LNCaP clone FGC (cell line): ENCODE measurements around the gene C10orf62.

Source experiments
- DNase-seq: peaks from one replicate; pipeline ENCODE4 v3.0.0-alpha.2; 2011; ENCODE audit warnings: low read depth
- H3K4me3 ChIP-seq: 2 replicates; pipeline ENCODE4 v1.5.1; 2011; ENCODE audit warnings: mild to moderate bottlenecking, low read depth, low read length, control low read depth
- TF ChIP-seq, protein P1 (sequence below): IDR thresholded peaks from 2 replicates; pipeline ENCODE4 v1.5.1; 2012; ENCODE audit warnings: mild to moderate bottlenecking; ENCODE audit not compliant: control insufficient read depth, insufficient read depth; ENCODE audit errors: extremely low read depth

Gene C10orf62

GRCh38 chr10:97601268-97602215 lies 12.0 kb downstream of the C10orf62 start:
- DNase-seq: no peak
- no peak overlapping the region for H3K4me3 ChIP-seq
- TF ChIP-seq, protein P1, sequence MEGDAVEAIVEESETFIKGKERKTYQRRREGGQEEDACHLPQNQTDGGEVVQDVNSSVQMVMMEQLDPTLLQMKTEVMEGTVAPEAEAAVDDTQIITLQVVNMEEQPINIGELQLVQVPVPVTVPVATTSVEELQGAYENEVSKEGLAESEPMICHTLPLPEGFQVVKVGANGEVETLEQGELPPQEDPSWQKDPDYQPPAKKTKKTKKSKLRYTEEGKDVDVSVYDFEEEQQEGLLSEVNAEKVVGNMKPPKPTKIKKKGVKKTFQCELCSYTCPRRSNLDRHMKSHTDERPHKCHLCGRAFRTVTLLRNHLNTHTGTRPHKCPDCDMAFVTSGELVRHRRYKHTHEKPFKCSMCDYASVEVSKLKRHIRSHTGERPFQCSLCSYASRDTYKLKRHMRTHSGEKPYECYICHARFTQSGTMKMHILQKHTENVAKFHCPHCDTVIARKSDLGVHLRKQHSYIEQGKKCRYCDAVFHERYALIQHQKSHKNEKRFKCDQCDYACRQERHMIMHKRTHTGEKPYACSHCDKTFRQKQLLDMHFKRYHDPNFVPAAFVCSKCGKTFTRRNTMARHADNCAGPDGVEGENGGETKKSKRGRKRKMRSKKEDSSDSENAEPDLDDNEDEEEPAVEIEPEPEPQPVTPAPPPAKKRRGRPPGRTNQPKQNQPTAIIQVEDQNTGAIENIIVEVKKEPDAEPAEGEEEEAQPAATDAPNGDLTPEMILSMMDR: no peak

DNA sequence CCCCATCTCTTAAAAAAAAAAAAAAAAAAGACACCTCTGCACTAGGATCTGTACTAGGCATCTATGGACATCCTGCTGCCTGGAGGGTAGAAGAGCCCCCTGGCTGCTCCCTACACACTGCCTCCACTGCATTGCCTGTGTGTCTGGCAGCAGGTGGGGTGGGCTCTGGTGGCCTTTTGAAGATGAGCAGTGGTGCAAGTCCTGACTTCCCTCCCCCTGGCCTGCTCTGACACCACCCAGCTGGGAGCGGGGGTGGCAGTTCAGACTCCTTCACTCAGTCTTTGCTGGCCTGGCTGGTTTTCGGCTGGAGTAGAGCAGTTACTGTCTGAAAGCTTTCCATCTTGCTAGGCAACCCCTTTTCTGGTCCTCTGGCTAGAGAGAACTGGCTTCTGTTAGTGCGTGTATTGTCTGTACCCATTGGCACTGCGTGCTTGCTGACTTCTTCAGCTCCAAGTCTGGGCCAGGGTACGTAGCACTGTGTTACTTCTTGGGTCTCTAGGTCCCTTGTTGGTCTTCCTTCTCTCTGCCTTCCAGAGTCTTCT lies 17.6 kb downstream of the C10orf62 start:
- no peak overlapping the region for H3K4me3 ChIP-seq
- TF ChIP-seq, protein P1: no peak
- no peak for DNase-seq

DNA sequence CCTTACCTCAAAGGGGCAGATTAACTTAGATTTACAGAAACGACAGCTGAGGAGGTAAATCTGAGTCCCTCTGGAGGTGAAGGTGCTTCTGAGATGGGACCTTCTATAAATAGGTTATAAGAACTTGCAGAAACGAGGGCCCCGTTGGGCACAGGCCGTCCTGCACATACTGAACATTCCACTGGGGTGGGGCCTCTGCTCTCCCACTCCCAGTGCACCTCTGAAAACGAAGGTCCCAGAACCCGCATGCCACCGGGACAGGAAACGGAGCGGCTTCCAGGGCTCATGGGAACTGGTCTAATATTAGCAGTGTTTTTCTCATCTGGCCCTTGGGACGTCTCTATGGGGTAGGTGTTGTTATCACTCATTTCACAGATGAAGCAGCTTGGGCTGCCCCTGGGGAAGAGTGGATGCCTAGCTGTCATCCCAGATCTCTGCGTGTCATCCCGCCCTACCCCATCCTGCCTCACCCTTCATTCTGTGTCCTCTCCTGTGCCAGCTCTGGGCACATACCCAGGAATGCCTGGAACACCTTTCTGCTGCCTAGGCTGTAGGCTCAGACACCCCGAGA lies 19.6 kb downstream of the C10orf62 start:
- TF ChIP-seq, protein P1: no peak
- no peak overlapping the region for H3K4me3 ChIP-seq
- no peak for DNase-seq

- no peak for DNase-seq
- TF ChIP-seq, protein P1: no peak
- H3K4me3 ChIP-seq: no peak overlapping the region
Observed at GRCh38 chr10:97611473-97611872, 22.0 kb downstream of the C10orf62 start.

GRCh38 chr10:97612386-97612785 lies 22.9 kb downstream of the C10orf62 start:
- DNase-seq: no peak
- TF ChIP-seq, protein P1: peak; percentile 54
- no peak overlapping the region for H3K4me3 ChIP-seq

DNA sequence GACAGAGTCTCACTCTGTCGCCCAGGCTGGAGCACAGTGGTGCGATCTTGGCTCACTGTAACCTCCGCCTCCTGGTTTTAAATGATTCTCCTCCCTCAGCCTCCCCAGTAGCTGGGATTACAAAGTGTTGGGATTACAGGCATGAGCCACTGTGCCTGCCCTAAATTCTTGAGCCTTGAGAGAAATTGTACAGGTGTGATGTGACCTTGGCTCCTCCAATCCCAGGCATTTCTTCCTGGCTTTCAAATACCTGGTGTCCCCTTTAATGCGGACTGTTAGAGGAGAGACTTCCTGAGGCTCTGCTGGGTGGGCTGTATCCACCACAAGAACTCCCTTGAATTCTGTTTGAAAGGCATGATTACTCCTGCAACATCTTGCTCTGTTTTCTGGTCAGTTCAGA lies 28.8 kb downstream of the C10orf62 start:
- no peak overlapping the region for H3K4me3 ChIP-seq
- DNase-seq: no peak
- TF ChIP-seq, protein P1: no peak

DNA sequence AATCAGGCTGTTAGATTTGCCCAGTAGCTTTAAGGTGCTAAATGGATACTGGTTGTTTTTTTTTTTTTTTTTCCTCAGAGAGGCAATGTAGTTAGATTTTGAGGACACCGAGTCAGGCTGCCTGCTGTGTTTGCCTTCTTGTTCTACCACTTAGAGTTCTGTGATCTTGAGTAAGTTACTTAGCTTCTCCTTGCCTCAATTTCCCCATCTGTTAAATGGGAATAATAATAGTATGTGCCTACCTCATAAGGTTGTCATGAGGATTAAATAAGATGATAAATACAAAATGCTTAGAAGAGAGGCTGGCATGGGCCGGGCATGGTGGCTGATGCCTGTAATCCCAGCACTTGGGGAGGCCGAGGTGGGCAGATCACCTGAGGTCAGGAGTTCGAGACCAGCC lies 29.2 kb downstream of the C10orf62 start:
- no peak overlapping the region for H3K4me3 ChIP-seq
- TF ChIP-seq, protein P1: no peak
- no peak for DNase-seq
